B cell (primary cell): Measurements from ENCODE around the gene RFX8. TPM values are rescaled to one million over a fixed set of nuclear protein-coding genes. Genes with fewer than 3 reads are reported as not detected.

Source experiments
- ATAC-seq: fragments of 200-7000 bp; cut with Tn5 transposase; one replicate; pipeline ENCODE4 v1.10.0; 2021; ENCODE audit warnings: low read depth, mild to moderate bottlenecking, moderate number of reproducible peaks, moderate library complexity
- CTCF ChIA-PET: fragments of 350-600 bp; sonication (Branson Sonifier 250); formaldehyde crosslinking; loops from one replicate; lab custom pipeline; 2021; ENCODE audit warnings: antibody characterized with exemption, inconsistent platforms; lab: Charles Lee
- POLR2A ChIA-PET: fragments of 350-600 bp; sonication (Branson Sonifier 250); formaldehyde crosslinking; loops from one replicate; lab custom pipeline; 2021; ENCODE audit warnings: antibody characterized with exemption; lab: Charles Lee
- DNase-seq: peaks from one replicate; pipeline ENCODE4 v3.0.0; 2013
- H2AFZ ChIP-seq: 2 replicates; pipeline ENCODE4 v1.6.1; 2012; ENCODE audit warnings: mild to moderate bottlenecking, low read depth, low read length; ENCODE audit not compliant: insufficient read depth, poor library complexity, severe bottlenecking
- H3K27ac ChIP-seq, 2 donors: 1 replicate in 1 of 2; 2 replicates in 1 of 2; pipeline ENCODE4 v1.5.1; 2012 to 2013; ENCODE audit warnings: low read length in 2 of 2, mild to moderate bottlenecking in 2 of 2, moderate library complexity in 1 of 2
- H3K27me3 ChIP-seq, 4 experiments: fragments of 200-600 bp in 1 of 4; sonication (generic) in 1 of 4; replicated peaks in 1 of 4; 1 replicate in 2 of 4; 2 replicates in 2 of 4; pipeline versions ENCODE4 v1.6.1 to v1.7.0; 2013 to 2016; ENCODE audit warnings: low read length in 3 of 4, mild to moderate bottlenecking in 2 of 4, mixed read lengths in 1 of 4, moderate library complexity in 1 of 4; ENCODE audit not compliant: insufficient read depth in 4 of 4, control insufficient read depth in 3 of 4; ENCODE audit errors: control extremely low read depth in 1 of 4
- H3K36me3 ChIP-seq, 2 experiments: replicated peaks in 1 of 2; 1 replicate in 1 of 2; 2 replicates in 1 of 2; pipeline versions ENCODE4 v1.6.1 to v1.7.1; 2013; ENCODE audit warnings: low read length in 1 of 2; ENCODE audit not compliant: insufficient read depth in 2 of 2, control insufficient read depth in 1 of 2; ENCODE audit errors: control extremely low read depth in 1 of 2, extremely low read depth in 1 of 2
- H3K4me1 ChIP-seq, 2 donors: fragments of 200-600 bp in 1 of 2; sonication (generic) in 1 of 2; 1 replicate in 1 of 2; 2 replicates in 1 of 2; pipeline versions ENCODE4 v1.5.1 to v1.6.1; 2013 to 2017; ENCODE audit warnings: low read length in 2 of 2; ENCODE audit not compliant: control insufficient read depth in 2 of 2, insufficient read depth in 2 of 2
- H3K4me2 ChIP-seq: replicated peaks from 2 replicates; pipeline ENCODE3; 2012; ENCODE audit warnings: mild to moderate bottlenecking, low read depth, low read length; ENCODE audit not compliant: poor library complexity, severe bottlenecking
- H3K4me3 ChIP-seq, 5 experiments: fragments of 200-600 bp in 1 of 5; sonication (generic) in 1 of 5; 1 replicate in 3 of 5; 2 replicates in 2 of 5; pipeline versions ENCODE4 v1.5.1 to v1.7.0; 2011 to 2016; ENCODE audit warnings: low read length in 4 of 5, mild to moderate bottlenecking in 4 of 5, low read depth in 2 of 5, control low read depth in 1 of 5, moderate library complexity in 1 of 5; ENCODE audit not compliant: insufficient read depth in 1 of 5; ENCODE audit errors: control extremely low read depth in 1 of 5, extremely low read depth in 1 of 5
- H3K79me2 ChIP-seq: fragments of 200-600 bp; sonication (generic); one replicate; pipeline ENCODE4 v1.6.0; 2016; ENCODE audit warnings: low read length; ENCODE audit not compliant: control insufficient read depth, insufficient read depth
- H3K9ac ChIP-seq: fragments of 200-600 bp; sonication (generic); 2 replicates; pipeline ENCODE4 v1.6.1; 2017; ENCODE audit warnings: mild to moderate bottlenecking, low read length, moderate library complexity
- H3K9me3 ChIP-seq, 3 donors: one replicate each; pipeline versions ENCODE4 v1.6.1 to v1.7.1; 2013; ENCODE audit warnings: low read length in 2 of 3; ENCODE audit not compliant: control insufficient read depth in 2 of 3, insufficient read depth in 1 of 3; ENCODE audit errors: control extremely low read depth in 1 of 3
- H4K20me1 ChIP-seq: 2 replicates; pipeline ENCODE4 v1.6.0; 2012; ENCODE audit warnings: mild to moderate bottlenecking, low read length; ENCODE audit not compliant: insufficient read depth, control insufficient read depth, poor library complexity, severe bottlenecking
- H3K27ac Mint-ChIP-seq: one replicate; pipeline ENCODE4 v1.8.0; 2021; ENCODE audit warnings: mixed read lengths
- H3K27me3 Mint-ChIP-seq: one replicate; pipeline ENCODE4 v1.8.0; 2021; ENCODE audit warnings: mixed read lengths
- H3K4me1 Mint-ChIP-seq: one replicate; pipeline ENCODE4 v1.8.0; 2021; ENCODE audit warnings: mixed read lengths
- H3K4me3 Mint-ChIP-seq: one replicate; pipeline ENCODE4 v1.8.0; 2021; ENCODE audit warnings: mixed read lengths
- H3K9me3 Mint-ChIP-seq: one replicate; pipeline ENCODE4 v1.8.0; 2022; ENCODE audit warnings: mixed read lengths; ENCODE audit not compliant: insufficient read depth
- CTCF ChIP-seq: fragments of 200-600 bp; IDR thresholded peaks from one replicate; pipeline ENCODE4 v1.8.0; 2022; ENCODE audit warnings: antibody characterized with exemption, mild to moderate bottlenecking
- EZH2 ChIP-seq: IDR thresholded peaks from 2 replicates; pipeline ENCODE4 v1.6.1; 2012; ENCODE audit warnings: borderline replicate concordance, low read depth, mild to moderate bottlenecking, moderate library complexity, low read length; ENCODE audit not compliant: insufficient read depth, poor library complexity, severe bottlenecking
- WGBS: methylation state at CpG from one replicate; pipeline ENCODE4 v1.1.5; 2013; ENCODE audit warnings: missing lambda C conversion rate; ENCODE audit not compliant: insufficient coverage; 5-methylcytosine and 5-hydroxymethylcytosine counted together
- intact Hi-C: fragments of 100-400 bp; cut with micrococcal nuclease; formaldehyde crosslinking; loops from one replicate; pipeline ENCODE4 v1.10.0; 2022
- polyA plus RNA-seq: library from polyadenylated mRNA; depleted of rRNA; stranded (reverse); fragments of >200 nt; gene quantifications from 2 replicates; pipeline ENCODE4 v1.2.3, GENCODE V29; 2012
- total RNA-seq, 2 donors: library from RNA; stranded (reverse); fragments of 120-200 nt in 1 of 2; gene quantifications; 1 replicate in 1 of 2; 2 replicates in 1 of 2; pipeline versions ENCODE4 v1.2.3 to v1.2.4, GENCODE V29; 2013 to 2022

The RFX8 gene
- total and polyA plus RNA-seq, 2 donors (not counting 1 experiment from before 2014, with no cell fraction given): not detected

- H3K27me3 Mint-ChIP-seq: peaks cover 12% of the 10 kb centered on the region
- POLR2A ChIA-PET: no interaction called here
- Histone ChIP-seq H3K79me2 (no peaks in the 10 kb centered on the region), H3K27me3 (peaks cover 0 to 4% (median 0%) of the 10 kb centered on the region in 4 experiments), H3K4me3 (no peak overlapping the region), H2AFZ (no peak overlapping the region), H3K27ac (no peak overlapping the region), H3K9me3 (peaks cover 0 to 9% (median 0%) of the 10 kb centered on the region in 3 donors), H3K4me1 (no peaks in the 10 kb centered on the region), H3K4me2 (no peak overlapping the region), H3K36me3 (no peaks in the 10 kb centered on the region), H4K20me1 (no peaks in the 10 kb centered on the region), H3K9ac (no peak overlapping the region)
- no peak overlapping the region for H3K4me3 Mint-ChIP-seq
- H3K27ac Mint-ChIP-seq: no peak overlapping the region
- WGBS: 97% methylated on average over 3 of the region's 5 CpGs
- intact Hi-C loops: no loop called here
- TF ChIP-seq EZH2 (no peak), CTCF (no peak)
- no peaks in the 10 kb centered on the region for H3K4me1 Mint-ChIP-seq
- DNase-seq: no peak
- H3K9me3 Mint-ChIP-seq: no peaks in the 10 kb centered on the region
- CTCF ChIA-PET: no interaction called here
- no peak for ATAC-seq
These were observed 12.1 kb upstream of the RFX8 start for GRCh38 chr2:101486994-101487393.

GRCh38 chr2:101486258-101486701, 11.4 kb upstream of the RFX8 start:
- Histone ChIP-seq H3K4me2 (no peak overlapping the region), H3K36me3 (no peaks in the 10 kb centered on the region), H3K4me3 (no peak overlapping the region), H3K4me1 (no peaks in the 10 kb centered on the region), H3K27ac (no peak overlapping the region), H3K79me2 (no peaks in the 10 kb centered on the region), H3K9me3 (peaks cover 0 to 9% (median 0%) of the 10 kb centered on the region in 3 donors), H2AFZ (no peak overlapping the region), H4K20me1 (no peaks in the 10 kb centered on the region), H3K27me3 (peaks cover 0 to 4% (median 0%) of the 10 kb centered on the region in 4 experiments), H3K9ac (no peak overlapping the region)
- TF ChIP-seq EZH2: no peak
- 91% methylated on average over 3 of the region's 4 CpGs for WGBS
- intact Hi-C loops: no loop called here
- CTCF ChIA-PET: no interaction called here
- no peaks in the 10 kb centered on the region for H3K4me1 Mint-ChIP-seq
- DNase-seq: no peak
- no peak overlapping the region for H3K4me3 Mint-ChIP-seq
- no peaks in the 10 kb centered on the region for H3K9me3 Mint-ChIP-seq
- H3K27me3 Mint-ChIP-seq: peaks cover 16% of the 10 kb centered on the region
- POLR2A ChIA-PET: no interaction called here
- no peak for ATAC-seq
- no peak overlapping the region for H3K27ac Mint-ChIP-seq
